Activated T-cell treated with anti-CD3 and anti-CD28 coated beads, Interleukin-2, amount 50 U/mL, for 4 hours (primary cell): Measurements from ENCODE around the gene ACO1. TPM values are rescaled to one million over a fixed set of nuclear protein-coding genes. Genes with fewer than 3 reads are reported as not detected.
"Not testable (repeated sequence)": the region's sequence is repeated elsewhere in the genome, so short reads cannot be mapped to it uniquely, and the experiment has no call there.

ENCODE experiments used
- ATAC-seq, 2 donors: fragments of 200-7000 bp; cut with Tn5 transposase; one replicate each; pipeline ENCODE4 v1.10.0; 2021
- DNase-seq: peaks from one replicate; pipeline ENCODE4 v3.0.0-alpha.2; 2020
- H3K27me3 Mint-ChIP-seq: one replicate; pipeline ENCODE4 v1.8.0; 2021; ENCODE audit warnings: low read depth, mixed read lengths
- H3K36me3 Mint-ChIP-seq: one replicate; pipeline ENCODE4 v1.8.0; 2022; ENCODE audit warnings: mixed read lengths; ENCODE audit not compliant: insufficient read depth
- H3K4me1 Mint-ChIP-seq: one replicate; pipeline ENCODE4 v1.8.0; 2021; ENCODE audit warnings: low read depth, mixed read lengths
- H3K4me3 Mint-ChIP-seq: one replicate; pipeline ENCODE4 v1.8.0; 2021; ENCODE audit warnings: mild to moderate bottlenecking, moderate library complexity, mixed read lengths
- H3K9me3 Mint-ChIP-seq: one replicate; pipeline ENCODE4 v1.8.0; 2021; ENCODE audit warnings: mixed read lengths
- total RNA-seq, 3 donors: library from RNA; stranded (reverse); gene quantifications; one replicate each; pipeline ENCODE4 v1.2.1, GENCODE V29; 2021

Gene ACO1
- 1 to 10 TPM; 5.5 to 6.3 (median 6.2) TPM for total RNA-seq

DNA sequence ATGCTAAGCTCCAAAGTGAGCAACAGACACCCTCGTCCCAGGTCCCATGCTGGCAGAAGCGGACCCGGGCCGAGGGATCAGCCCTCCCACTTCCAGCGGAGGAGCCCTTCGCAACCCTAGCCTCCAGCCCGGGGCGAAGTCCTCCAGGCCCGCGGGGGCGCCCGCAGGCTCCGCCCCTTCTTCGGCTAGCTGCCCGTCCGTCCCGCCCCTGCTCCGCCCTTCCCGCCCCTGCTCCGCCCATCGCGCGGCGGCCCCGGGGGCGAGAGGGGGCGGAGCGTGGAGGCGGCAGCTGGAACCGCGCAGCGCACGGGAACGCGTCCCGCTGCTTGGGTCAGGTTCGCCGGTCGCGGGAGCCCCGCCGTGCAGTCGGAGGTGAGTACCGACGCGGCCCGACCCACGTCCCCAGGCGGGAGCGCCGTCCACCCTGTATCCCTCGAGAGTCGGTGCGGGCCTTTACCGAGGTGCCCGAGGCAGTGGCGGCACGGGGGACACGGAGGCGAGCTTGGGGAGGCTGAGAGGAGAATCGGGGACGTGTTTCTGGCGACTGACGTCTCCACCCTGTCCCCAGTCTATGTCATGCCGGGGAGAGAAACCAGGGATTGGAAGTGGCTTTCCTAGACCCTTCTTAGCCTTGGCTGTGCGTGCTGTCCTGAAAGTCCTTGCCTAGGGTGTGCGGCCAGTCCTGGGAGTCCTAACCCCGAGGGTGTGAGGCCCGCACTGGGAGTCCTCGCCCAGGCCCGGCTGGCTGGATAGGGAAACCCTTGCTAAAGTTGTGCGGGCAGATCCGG lies at the start of gene ACO1:
Gene ACO1, plus strand, starts transcription at position 280 of the 788 bp plus-strand sequence. CDS start 20,864 bp downstream, outside the sequence.
- H3K27me3 Mint-ChIP-seq: peaks cover 14% of the 10 kb centered on the region
- H3K4me1 Mint-ChIP-seq: peaks cover 10% of the 10 kb centered on the region
- DNase-seq: peak; percentile 84
- no peaks in the 10 kb centered on the region for H3K36me3 Mint-ChIP-seq
- peak within 1 kb of the TSS; percentile 82 for H3K4me3 Mint-ChIP-seq
- H3K9me3 Mint-ChIP-seq: no peaks in the 10 kb centered on the region
- peak; percentile 92 to 97 for ATAC-seq

DNA sequence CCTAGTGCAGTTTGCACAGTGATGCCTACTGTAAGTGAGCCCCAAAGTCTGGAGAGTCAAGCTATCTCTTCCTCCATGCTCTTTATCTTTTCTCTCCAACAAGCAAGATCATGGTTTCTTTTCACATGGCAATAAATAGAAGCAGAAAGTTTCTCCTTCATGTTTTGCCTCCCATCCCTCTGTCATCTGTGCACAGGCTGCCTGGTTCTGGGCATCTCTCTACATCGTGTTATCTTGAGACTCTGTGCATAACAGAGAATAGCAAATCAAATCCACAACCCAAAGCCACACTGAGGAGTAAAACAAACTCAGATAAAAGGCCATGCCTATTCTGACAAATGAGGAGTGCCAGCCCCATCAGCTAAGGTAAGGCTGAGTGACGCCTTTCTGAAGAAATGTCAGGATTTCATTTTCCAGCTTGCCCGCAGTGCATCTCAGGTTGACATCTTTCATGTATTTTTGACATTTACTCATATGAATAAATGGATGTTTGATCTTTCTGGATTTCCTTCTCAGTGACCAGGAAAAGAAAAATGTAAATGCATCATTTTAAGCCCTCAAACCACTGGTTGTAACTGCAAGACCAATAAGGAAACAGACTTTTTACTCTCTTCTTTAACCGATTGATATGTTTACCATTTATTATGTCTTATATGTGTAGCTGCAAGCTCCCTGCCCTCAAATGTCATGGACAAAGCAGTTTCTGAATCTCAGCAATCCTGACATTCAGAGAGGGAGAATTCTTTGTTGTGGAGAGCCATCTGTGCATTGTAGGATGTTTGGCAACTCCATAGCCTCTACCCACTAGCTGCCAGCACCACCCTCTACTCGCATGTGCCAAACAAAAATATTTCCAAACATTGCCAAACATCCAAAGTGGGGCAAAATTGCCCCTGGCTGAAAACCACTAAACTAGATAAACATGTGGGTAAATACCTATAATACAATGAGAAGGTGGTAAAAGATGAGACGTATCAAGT lies 49.2 kb upstream of the ACO1 start:
- H3K27me3 Mint-ChIP-seq: peaks cover 3% of the 10 kb centered on the region
- H3K9me3 Mint-ChIP-seq: no peaks in the 10 kb centered on the region
- H3K4me3 Mint-ChIP-seq: no peak overlapping the region
- ATAC-seq (no peak), DNase-seq (no peak)
- H3K4me1 Mint-ChIP-seq: no peaks in the 10 kb centered on the region
- H3K36me3 Mint-ChIP-seq: no peaks in the 10 kb centered on the region

DNA sequence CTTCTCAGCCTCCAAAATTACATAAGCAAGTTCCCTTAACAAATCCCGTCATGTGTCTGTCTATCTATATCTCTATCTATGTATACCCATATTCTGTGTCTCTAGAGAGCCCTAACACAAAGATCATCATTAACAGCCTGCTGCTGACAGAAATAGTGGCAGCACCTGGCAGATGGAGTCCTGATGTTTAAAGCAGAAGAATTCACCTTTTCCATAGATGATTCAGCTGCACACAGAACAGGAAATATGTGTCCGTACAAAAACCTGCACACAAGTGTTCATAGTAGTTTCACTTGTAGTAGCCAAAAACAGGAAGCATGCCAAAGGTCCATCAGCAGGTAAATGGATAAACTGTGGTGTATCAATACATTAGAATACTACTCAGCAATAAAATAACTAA lies 45.0 kb upstream of the ACO1 start:
- Mint-ChIP-seq H3K4me3 (no peak overlapping the region), H3K9me3 (no peaks in the 10 kb centered on the region), H3K27me3 (no peaks in the 10 kb centered on the region), H3K36me3 (no peaks in the 10 kb centered on the region), H3K4me1 (peaks cover 11% of the 10 kb centered on the region)
- no peak for DNase-seq
- ATAC-seq: no peak

DNA sequence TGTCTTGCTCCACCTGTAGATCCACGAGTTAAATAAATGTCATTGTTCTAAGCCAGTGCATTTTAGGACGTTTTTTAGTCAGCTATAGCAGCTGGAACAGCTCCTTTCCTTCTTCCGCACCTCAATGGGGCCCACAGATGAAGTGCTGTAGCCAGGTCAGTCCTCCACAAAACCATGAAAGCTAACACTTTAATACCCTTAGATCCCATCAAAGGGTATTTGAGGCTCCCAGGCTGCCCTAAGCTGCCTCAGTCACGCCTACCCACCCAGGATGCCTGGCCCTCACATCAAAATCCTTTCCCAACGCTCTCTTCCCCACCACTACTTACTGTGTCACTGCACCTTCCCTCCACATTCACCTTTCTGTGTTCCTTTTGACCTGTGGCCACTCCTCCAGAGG lies 44.1 kb upstream of the ACO1 start:
- no peaks in the 10 kb centered on the region for H3K36me3 Mint-ChIP-seq
- H3K27me3 Mint-ChIP-seq: no peaks in the 10 kb centered on the region
- no peak for DNase-seq
- no peak overlapping the region for H3K4me3 Mint-ChIP-seq
- no peaks in the 10 kb centered on the region for H3K9me3 Mint-ChIP-seq
- H3K4me1 Mint-ChIP-seq: peaks cover 15% of the 10 kb centered on the region
- no peak for ATAC-seq

DNA sequence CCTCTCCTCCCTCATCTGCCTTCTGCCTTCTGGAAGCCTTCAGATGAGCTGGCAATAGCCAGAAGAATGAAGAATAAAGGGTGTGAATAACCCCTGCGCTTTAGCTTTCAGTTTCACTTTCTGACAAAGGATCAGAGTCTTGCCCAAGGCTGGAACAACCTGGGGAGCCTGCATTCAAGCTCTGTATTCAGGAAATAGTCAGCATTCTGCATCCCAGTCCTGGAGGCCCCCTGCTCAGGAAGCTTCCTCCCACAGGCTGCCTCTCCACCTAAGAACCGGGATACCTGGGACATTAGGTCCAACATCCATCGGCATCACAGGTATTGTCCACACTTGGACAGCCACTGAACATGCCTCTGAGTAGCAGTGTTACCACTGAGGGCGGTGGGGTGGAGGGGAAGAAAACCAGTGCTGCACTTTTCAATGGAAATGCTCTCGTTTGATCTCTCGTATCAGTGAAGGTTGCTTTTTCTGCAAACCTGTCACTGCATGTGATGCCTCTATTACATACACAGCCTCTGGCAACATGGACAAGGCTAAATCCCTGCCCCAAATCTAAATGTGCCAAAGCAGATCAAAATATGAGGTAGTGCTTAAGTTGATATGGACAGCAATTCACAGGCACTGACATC lies 39.8 kb upstream of the ACO1 start:
- peak in 1 of 2 donors; percentile 52 for ATAC-seq
- DNase-seq: no peak
- Mint-ChIP-seq H3K27me3 (no peaks in the 10 kb centered on the region), H3K4me3 (no peak overlapping the region), H3K36me3 (no peaks in the 10 kb centered on the region), H3K4me1 (peaks cover 15% of the 10 kb centered on the region), H3K9me3 (no peaks in the 10 kb centered on the region)

DNA sequence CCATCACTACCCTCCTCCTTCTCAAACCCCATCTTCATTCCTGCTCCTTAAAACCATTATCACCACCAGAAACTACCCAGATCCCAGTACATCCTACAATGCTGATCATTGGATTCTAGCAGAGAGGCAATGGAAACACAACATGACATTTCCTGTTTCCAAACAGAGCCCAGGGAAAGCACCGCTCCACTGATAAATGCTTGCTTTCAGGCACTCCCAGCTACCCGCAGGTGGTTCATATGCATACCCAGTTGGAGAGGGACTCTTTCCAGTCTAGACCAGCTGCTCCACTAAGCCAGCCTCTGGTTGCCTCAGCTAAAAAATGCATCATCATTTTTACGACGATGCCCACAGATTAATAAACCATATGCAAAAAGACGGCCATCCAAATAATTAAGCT lies 39.2 kb upstream of the ACO1 start:
- DNase-seq: no peak
- Mint-ChIP-seq H3K36me3 (no peaks in the 10 kb centered on the region), H3K4me1 (peaks cover 15% of the 10 kb centered on the region), H3K4me3 (no peak overlapping the region), H3K9me3 (no peaks in the 10 kb centered on the region), H3K27me3 (no peaks in the 10 kb centered on the region)
- no peak for ATAC-seq

DNA sequence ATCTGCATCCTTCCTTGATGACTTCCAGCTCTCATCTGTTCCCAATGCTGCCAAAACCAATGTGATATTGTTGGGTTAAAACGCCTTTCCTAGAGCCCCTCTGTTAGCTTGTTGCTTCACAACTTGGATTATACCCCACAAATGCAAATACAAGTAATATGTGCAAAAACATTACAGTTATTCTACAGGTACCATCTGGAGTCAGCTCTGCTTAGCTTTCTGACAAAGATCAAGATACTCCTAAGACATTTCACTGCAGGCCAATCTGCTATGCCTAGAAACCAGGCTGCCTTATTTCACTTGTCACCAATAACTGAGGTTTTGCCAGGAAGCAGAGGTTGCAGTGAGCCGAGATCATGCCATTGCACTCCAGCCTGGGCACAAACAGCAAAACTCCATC lies 36.9 kb upstream of the ACO1 start:
- Mint-ChIP-seq H3K27me3 (no peaks in the 10 kb centered on the region), H3K36me3 (no peaks in the 10 kb centered on the region), H3K9me3 (no peaks in the 10 kb centered on the region), H3K4me1 (peaks cover 15% of the 10 kb centered on the region), H3K4me3 (no peak overlapping the region)
- DNase-seq: no peak
- ATAC-seq: no peak

DNA sequence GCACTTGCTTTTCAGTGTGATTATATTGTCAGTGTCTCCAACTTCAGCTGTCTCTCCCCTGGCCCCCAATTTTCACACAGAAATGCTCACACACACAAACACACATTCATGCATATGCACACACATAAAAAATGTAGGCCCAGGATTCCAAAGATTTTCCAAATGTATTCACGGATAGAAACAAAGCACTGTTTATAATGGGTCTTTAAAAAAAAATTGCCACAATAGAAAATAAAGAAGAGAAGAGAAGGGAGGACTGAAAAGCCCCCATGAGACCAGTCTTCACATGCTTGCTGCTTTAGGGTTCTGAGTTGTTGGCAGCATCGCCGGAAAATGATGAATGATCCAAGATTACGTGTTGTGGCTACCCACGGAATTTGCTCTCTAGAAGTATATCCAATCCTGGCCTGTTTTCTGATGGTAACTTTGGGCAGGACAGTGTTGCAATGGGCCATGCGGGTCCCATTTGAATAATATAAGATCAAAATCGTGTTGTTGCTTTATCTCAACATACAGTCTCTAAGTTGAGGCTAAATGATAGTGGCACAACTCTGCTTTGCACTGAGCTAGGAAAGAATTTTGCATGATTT lies 36.2 kb upstream of the ACO1 start:
- ATAC-seq: no peak
- H3K4me3 Mint-ChIP-seq: no peak overlapping the region
- H3K36me3 Mint-ChIP-seq: no peaks in the 10 kb centered on the region
- H3K9me3 Mint-ChIP-seq: no peaks in the 10 kb centered on the region
- no peak for DNase-seq
- no peaks in the 10 kb centered on the region for H3K27me3 Mint-ChIP-seq
- peaks cover 13% of the 10 kb centered on the region for H3K4me1 Mint-ChIP-seq

DNA sequence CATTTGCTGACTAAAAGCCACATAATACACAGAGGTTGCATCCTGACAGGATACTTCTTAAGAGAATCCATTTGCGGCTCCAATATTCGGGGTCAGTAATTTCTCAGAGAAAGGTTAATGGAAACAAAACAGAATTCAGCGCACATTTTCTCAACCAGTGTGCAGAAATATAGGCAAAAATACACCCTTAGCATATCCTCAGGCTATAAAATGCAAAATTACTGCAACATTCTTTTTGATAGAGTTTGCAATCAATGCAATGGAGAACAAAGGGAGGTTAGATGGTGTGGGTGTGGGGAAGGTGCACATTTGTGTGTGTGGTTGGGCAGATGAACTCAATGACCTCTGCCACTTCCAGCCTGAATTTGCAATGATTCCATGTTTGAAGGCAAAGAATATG lies 35.4 kb upstream of the ACO1 start:
- Mint-ChIP-seq H3K27me3 (no peaks in the 10 kb centered on the region), H3K4me3 (no peak overlapping the region), H3K9me3 (no peaks in the 10 kb centered on the region), H3K4me1 (peaks cover 8% of the 10 kb centered on the region), H3K36me3 (no peaks in the 10 kb centered on the region)
- no peak for ATAC-seq
- no peak for DNase-seq

DNA sequence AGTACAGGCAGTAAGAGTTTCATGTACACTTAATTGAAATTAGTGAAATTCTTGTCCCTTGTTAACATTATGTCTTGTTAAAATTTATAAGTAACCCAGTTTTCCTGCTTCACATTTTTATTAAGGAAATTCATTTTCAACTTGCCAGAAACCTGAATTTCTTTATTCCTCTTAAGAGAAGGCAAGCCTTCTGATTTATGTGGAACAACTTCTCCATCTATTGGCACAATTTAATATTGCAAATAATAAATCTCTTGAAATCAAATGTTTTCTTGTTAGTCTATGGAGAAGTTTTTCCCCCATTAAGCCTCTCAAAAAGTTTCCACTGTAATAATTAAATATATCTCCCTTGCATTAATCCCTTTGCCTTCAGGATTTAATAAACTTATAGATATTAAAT lies 33.8 kb upstream of the ACO1 start:
- DNase-seq: no peak
- H3K4me1 Mint-ChIP-seq: no peaks in the 10 kb centered on the region
- no peak overlapping the region for H3K4me3 Mint-ChIP-seq
- H3K27me3 Mint-ChIP-seq: no peaks in the 10 kb centered on the region
- no peaks in the 10 kb centered on the region for H3K9me3 Mint-ChIP-seq
- no peak for ATAC-seq
- H3K36me3 Mint-ChIP-seq: no peaks in the 10 kb centered on the region

DNA sequence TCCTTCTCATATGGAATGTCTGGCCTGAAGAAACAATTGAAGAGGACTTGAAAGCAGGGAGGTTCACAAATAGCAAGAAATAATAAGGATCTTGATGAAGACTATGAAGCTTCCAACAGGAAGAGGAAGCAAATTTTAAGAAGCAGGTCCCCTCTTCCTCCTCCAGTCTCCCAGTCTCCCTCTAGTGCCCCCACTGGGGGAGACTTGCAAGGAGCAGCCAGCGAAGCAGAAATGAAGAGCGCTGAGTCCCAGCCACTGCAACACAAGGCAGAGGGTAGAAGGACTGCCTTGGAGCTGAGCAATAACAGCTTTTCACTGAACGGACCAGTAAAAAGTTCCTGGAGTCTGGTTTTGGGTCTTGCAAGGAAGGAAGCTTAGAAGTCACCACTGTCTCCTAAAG lies 32.6 kb upstream of the ACO1 start:
- ATAC-seq: no peak
- no peak overlapping the region for H3K4me3 Mint-ChIP-seq
- no peaks in the 10 kb centered on the region for H3K36me3 Mint-ChIP-seq
- H3K9me3 Mint-ChIP-seq: no peaks in the 10 kb centered on the region
- H3K27me3 Mint-ChIP-seq: no peaks in the 10 kb centered on the region
- DNase-seq: no peak
- H3K4me1 Mint-ChIP-seq: no peaks in the 10 kb centered on the region

DNA sequence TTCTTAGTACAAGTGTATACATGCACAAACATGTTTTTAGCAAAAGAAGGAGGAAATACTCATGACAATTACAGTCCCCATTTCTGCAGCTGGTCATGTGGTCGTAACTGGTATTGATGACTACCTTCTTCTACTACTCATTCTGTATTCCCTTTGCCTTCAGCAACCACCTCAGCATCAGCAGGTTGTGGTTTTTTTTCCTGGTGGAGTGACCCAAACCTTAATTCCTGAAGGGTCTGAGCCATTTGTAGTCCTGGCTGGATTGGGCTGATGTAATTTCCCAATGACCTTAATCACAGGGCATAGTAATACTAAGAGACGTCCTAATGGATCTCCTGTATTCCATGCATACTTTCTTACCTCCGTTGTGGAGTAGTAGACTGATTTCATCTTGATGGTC lies 31.0 kb upstream of the ACO1 start:
- not testable (repeated sequence) for H3K27me3 Mint-ChIP-seq, ATAC-seq, H3K9me3 Mint-ChIP-seq, DNase-seq, H3K4me1 Mint-ChIP-seq, H3K36me3 Mint-ChIP-seq, H3K4me3 Mint-ChIP-seq

DNA sequence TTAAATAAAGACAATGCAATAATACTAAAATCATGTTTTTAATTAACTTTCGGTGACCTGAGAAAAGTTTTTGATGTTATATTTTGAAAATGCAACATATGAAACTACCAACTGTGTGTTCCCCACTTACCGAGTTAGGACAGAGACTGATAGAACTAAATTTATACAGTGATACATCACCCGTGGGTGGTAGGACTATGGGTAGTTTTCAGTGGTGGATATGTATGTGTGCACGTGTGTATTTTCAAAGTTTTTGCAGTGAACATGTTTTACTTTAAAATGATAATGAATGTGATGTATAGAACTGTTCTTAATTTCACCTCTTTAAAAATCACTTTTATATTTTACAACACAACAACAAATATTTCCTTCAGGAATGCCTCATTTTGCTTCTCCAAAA lies 25.0 kb upstream of the ACO1 start:
- H3K4me3 Mint-ChIP-seq: no peak overlapping the region
- H3K36me3 Mint-ChIP-seq: no peaks in the 10 kb centered on the region
- DNase-seq (no peak), ATAC-seq (no peak)
- H3K4me1 Mint-ChIP-seq: no peaks in the 10 kb centered on the region
- H3K27me3 Mint-ChIP-seq: peaks cover 1% of the 10 kb centered on the region
- no peaks in the 10 kb centered on the region for H3K9me3 Mint-ChIP-seq

DNA sequence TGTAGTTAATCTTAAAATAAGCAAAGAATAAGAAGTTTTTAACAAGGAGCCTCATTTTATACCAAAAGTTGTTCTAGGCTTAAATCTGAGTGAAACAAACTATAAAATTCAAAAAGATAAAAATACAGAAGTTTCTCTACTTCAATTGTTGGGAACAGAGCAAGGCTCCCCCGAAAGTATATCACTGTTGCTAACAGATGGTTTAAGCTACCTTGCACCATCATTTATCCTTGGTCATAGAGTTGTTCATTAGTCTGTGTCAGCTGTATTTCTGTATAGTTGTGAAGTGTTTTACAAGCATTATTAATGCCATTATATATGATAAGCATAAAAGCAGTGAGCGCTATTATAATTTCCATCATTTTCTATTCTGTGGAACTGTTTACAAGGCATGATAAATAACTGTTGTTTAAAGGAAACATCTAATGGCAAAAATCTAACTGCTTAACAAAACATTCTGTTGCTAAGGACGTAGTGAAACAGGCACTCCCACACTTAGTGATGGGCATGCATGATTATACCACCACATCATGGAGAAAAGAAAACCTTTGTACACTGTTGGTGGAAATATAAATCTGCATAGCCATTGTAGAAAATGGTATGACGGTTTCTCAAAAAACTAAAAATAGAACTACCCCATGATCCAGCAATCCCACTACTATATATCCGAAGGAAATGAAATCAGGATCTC lies 23.3 kb upstream of the ACO1 start:
- Mint-ChIP-seq H3K27me3 (peaks cover 1% of the 10 kb centered on the region), H3K9me3 (no peaks in the 10 kb centered on the region), H3K4me1 (no peaks in the 10 kb centered on the region), H3K4me3 (no peak overlapping the region), H3K36me3 (no peaks in the 10 kb centered on the region)
- no peak for DNase-seq
- no peak for ATAC-seq
